GM12878 (cell line): ENCODE measurements around the gene KCNQ1. TPM values are rescaled to one million over a fixed set of nuclear protein-coding genes. Genes with fewer than 3 reads are reported as not detected.

Source experiments
- ATAC-seq: fragments of 200-7000 bp; cut with Tn5 transposase; 3 replicates; pipeline ENCODE4 v1.9.1; 2020; ENCODE audit warnings: mild to moderate bottlenecking, moderate library complexity
- BruUV-seq: library from RNA; stranded (reverse); fragments of 400-500 nt; replicated peaks from 2 replicates; lab custom pipeline; 2021; lab: Mats Ljungman, UMichigan
- CTCF ChIA-PET: fragments of 300-600 bp; sonication (Branson Sonifier 250); formaldehyde crosslinking; extraction: SDS; loops from one replicate; lab custom pipeline; 2021; ENCODE audit warnings: inconsistent platforms; lab: Yijun Ruan, JAX
- POLR2A ChIA-PET: fragments of 350-600 bp; formaldehyde crosslinking; extraction: SDS; loops from one replicate; lab custom pipeline; 2021; ENCODE audit warnings: inconsistent platforms; lab: Charles Lee
- RAD21 ChIA-PET: fragments of 300-600 bp; sonication (Branson Sonifier 250); formaldehyde crosslinking; loops from one replicate; lab custom pipeline; 2023; ENCODE audit warnings: antibody characterized with exemption; ENCODE audit not compliant: unreplicated experiment; lab: Charles Lee
- SMC1A ChIA-PET: fragments of 300-600 bp; sonication (Branson Sonifier 250); formaldehyde crosslinking; loops from one replicate; lab custom pipeline; 2023; ENCODE audit not compliant: unreplicated experiment, uncharacterized antibody; lab: Charles Lee
- DNase-seq: peaks from one replicate; pipeline ENCODE4 v3.0.0-alpha.2; 2011; ENCODE audit warnings: low read depth, low spot score
- FAIRE-seq: peaks from 3 replicates; lab custom pipeline; 2011; peaks lifted over from hg19 to GRCh38; lab: Jason Lieb, UNC
- H2AFZ ChIP-seq: 2 replicates; pipeline ENCODE4 v1.6.0; 2011; ENCODE audit warnings: low read depth, low read length, control low read depth; ENCODE audit not compliant: control insufficient read depth
- H3K27ac ChIP-seq: 2 replicates; pipeline ENCODE4 v1.5.1; 2011; ENCODE audit warnings: control low read depth; ENCODE audit not compliant: control insufficient read depth, insufficient read depth
- H3K27me3 ChIP-seq, 2 experiments: replicated peaks in 1 of 2; 2 replicates each; pipeline versions ENCODE4 v1.6.0 to v1.6.1; 2011; ENCODE audit warnings: low read length in 1 of 2; ENCODE audit not compliant: control insufficient read depth in 2 of 2, insufficient read depth in 2 of 2
- H3K36me3 ChIP-seq, 2 experiments: 2 replicates each; pipeline ENCODE4 v1.5.1; 2011; ENCODE audit warnings: low read length in 1 of 2; ENCODE audit not compliant: control insufficient read depth in 2 of 2, insufficient read depth in 2 of 2
- H3K4me1 ChIP-seq: 2 replicates; pipeline ENCODE4 v1.6.1; 2011; ENCODE audit warnings: mild to moderate bottlenecking, low read length, moderate library complexity, mixed read lengths; ENCODE audit not compliant: control insufficient read depth, insufficient read depth
- H3K4me2 ChIP-seq: 2 replicates; pipeline ENCODE4 v1.6.0; 2011; ENCODE audit warnings: control low read depth; ENCODE audit not compliant: control insufficient read depth, insufficient read depth
- H3K4me3 ChIP-seq: fragments of 200-600 bp; sonication (generic); 2 replicates; pipeline ENCODE4 v1.5.1; 2016
- H3K79me2 ChIP-seq: 2 replicates; pipeline ENCODE4 v1.6.0; 2011; ENCODE audit warnings: low read length; ENCODE audit not compliant: control insufficient read depth, insufficient read depth
- H3K9ac ChIP-seq: 2 replicates; pipeline ENCODE4 v1.8.0; 2011; ENCODE audit warnings: low read length, control low read depth, mixed read lengths; ENCODE audit not compliant: control insufficient read depth, insufficient read depth
- H3K9me3 ChIP-seq: replicated peaks from 3 replicates; pipeline ENCODE4 v1.5.1; 2011; ENCODE audit warnings: mild to moderate bottlenecking, low read length; ENCODE audit not compliant: control insufficient read depth, insufficient read depth
- H4K20me1 ChIP-seq: 2 replicates; pipeline ENCODE4 v1.6.0; 2011; ENCODE audit not compliant: control insufficient read depth, insufficient read depth
- ATF7 ChIP-seq: fragments of 450-650 bp; IDR thresholded peaks from 2 replicates; pipeline ENCODE4 v1.6.1; 2016; ENCODE audit warnings: low read depth, mild to moderate bottlenecking
- CHD2 ChIP-seq: IDR thresholded peaks from 2 replicates; pipeline ENCODE4 v1.6.1; 2011; ENCODE audit warnings: low read depth, low read length, improper control_type of control experiment, borderline replicate concordance
- CUX1 ChIP-seq: IDR thresholded peaks from 2 replicates; pipeline ENCODE4 v1.6.1; 2012; ENCODE audit warnings: improper control_type of control experiment, low read depth, low read length; ENCODE audit not compliant: insufficient replicate concordance
- FOXM1 ChIP-seq: IDR thresholded peaks from 2 replicates; pipeline ENCODE4 v1.6.1; 2012; ENCODE audit warnings: low read depth, mild to moderate bottlenecking, inconsistent platforms, low read length, moderate library complexity
- GABPA ChIP-seq: IDR thresholded peaks from 2 replicates; pipeline ENCODE4 v1.6.1; 2014; ENCODE audit warnings: antibody characterized with exemption, low read depth, mild to moderate bottlenecking, inconsistent platforms
- MXI1 ChIP-seq: fragments of 150-350 bp; IDR thresholded peaks from 2 replicates; pipeline ENCODE4 v1.6.1; 2011; ENCODE audit warnings: low read depth, mild to moderate bottlenecking, inconsistent platforms, low read length, improper control_type of control experiment
- MYB ChIP-seq: fragments of 150-350 bp; IDR thresholded peaks from 2 replicates; pipeline ENCODE4 v1.6.1; 2014; ENCODE audit warnings: mild to moderate bottlenecking, low read depth, low read length, borderline replicate concordance
- POLR2AphosphoS2 ChIP-seq: IDR thresholded peaks from 2 replicates; pipeline ENCODE4 v1.6.1; 2011; ENCODE audit warnings: low read depth, mild to moderate bottlenecking, low read length, improper control_type of control experiment, moderate library complexity
- RCOR1 ChIP-seq: conservative IDR thresholded peaks from 2 replicates; pipeline ENCODE4 v1.6.1; 2012; ENCODE audit warnings: low read depth, low read length, improper control_type of control experiment
- SKIL ChIP-seq: fragments of 450-650 bp; IDR thresholded peaks from 2 replicates; pipeline ENCODE4 v1.6.1; 2017; ENCODE audit warnings: mild to moderate bottlenecking, low read depth, inconsistent platforms; ENCODE audit not compliant: poor library complexity, severe bottlenecking
- SMAD5 ChIP-seq: IDR thresholded peaks from 2 replicates; pipeline ENCODE4 v1.6.1; 2016; ENCODE audit warnings: antibody characterized with exemption, low read depth
- SMARCA5 ChIP-seq: fragments of 450-650 bp; IDR thresholded peaks from 2 replicates; pipeline ENCODE4 v1.6.1; 2017; ENCODE audit warnings: mild to moderate bottlenecking
- SMC3 ChIP-seq: IDR thresholded peaks from 2 replicates; pipeline ENCODE4 v1.6.1; 2011; ENCODE audit warnings: low read length, improper control_type of control experiment, borderline replicate concordance
- SPI1 ChIP-seq: IDR thresholded peaks from 2 replicates; pipeline ENCODE4 v1.6.1; 2011; ENCODE audit warnings: low read depth, mild to moderate bottlenecking, low read length, moderate library complexity, borderline replicate concordance; ENCODE audit not compliant: insufficient read depth
- STAT1 ChIP-seq: fragments of 450-650 bp; conservative IDR thresholded peaks from 2 replicates; pipeline ENCODE4 v1.6.1; 2014; ENCODE audit warnings: antibody characterized with exemption, mild to moderate bottlenecking
- TARDBP ChIP-seq: IDR thresholded peaks from 2 replicates; pipeline ENCODE4 v1.6.1; 2016; ENCODE audit warnings: borderline replicate concordance
- TCF12 ChIP-seq: IDR thresholded peaks from 2 replicates; pipeline ENCODE4 v1.6.1; 2011; ENCODE audit warnings: low read depth, mild to moderate bottlenecking, low read length
- YY1 ChIP-seq: IDR thresholded peaks from 2 replicates; pipeline ENCODE4 v1.6.1; 2011; ENCODE audit warnings: low read depth, mild to moderate bottlenecking, low read length
- ZSCAN29 ChIP-seq: fragments of 450-650 bp; IDR thresholded peaks from 2 replicates; pipeline ENCODE4 v1.6.1; 2017; ENCODE audit warnings: mild to moderate bottlenecking, moderate library complexity
- ZZZ3 ChIP-seq: IDR thresholded peaks from 2 replicates; pipeline ENCODE4 v1.6.1; 2011; ENCODE audit warnings: low read depth; ENCODE audit not compliant: control insufficient read depth, insufficient read length
- WGBS: methylation state at CpG from one replicate; pipeline ENCODE4 v1.1.6; 2016; ENCODE audit warnings: low lambda C conversion rate; ENCODE audit not compliant: insufficient replicate concordance, insufficient coverage; ENCODE audit errors: missing lambda C conversion rate; 5-methylcytosine and 5-hydroxymethylcytosine counted together
- in situ Hi-C: fragments of 300-500 bp; cut with MboI; formaldehyde crosslinking; loops from 9 replicates; pipeline ENCODE4 v1.14.3; 2018; ENCODE audit warnings: mixed read lengths
- intact Hi-C: fragments of 100-400 bp; cut with micrococcal nuclease; formaldehyde crosslinking; loops from one replicate; pipeline ENCODE4 v1.14.2; 2022; ENCODE audit not compliant: unreplicated experiment
- polyA plus RNA-seq, 11 experiments: library from polyadenylated mRNA; depleted of rRNA in 4 of 11; unstranded in 6 of 11; stranded (reverse) in 5 of 11; fragments of >200 nt; fragmentation: Nextera tagmentation in 4 of 11; fragmentation: Illumina TruSeq in 1 of 11; extraction: Ambion mirVana in 4 of 11; extraction: Trizol in 1 of 11; gene quantifications; 1 replicate in 1 of 11; 2 replicates in 10 of 11; pipeline versions ENCODE4 v1.2.1 to v1.2.3, GENCODE V29; 2011 to 2016; ENCODE audit warnings: inconsistent platforms in 2 of 11, missing spikeins in 2 of 11, low read depth in 1 of 11
- total RNA-seq, 4 experiments: library from RNA; depleted of rRNA in 3 of 4; stranded (reverse); fragments of >200 nt in 3 of 4; fragmentation: Illumina TruSeq in 1 of 4; extraction: Trizol in 1 of 4; gene quantifications; 2 replicates each; pipeline versions ENCODE4 v1.2.1 to v1.2.3, GENCODE V29; 2013 to 2021

KCNQ1 gene
- total and polyA plus RNA-seq, 10 of the 15 experiments (the other 5 are each of a cell fraction or from before 2014, with no cell fraction given): 0.03 to 0.15 (median 0.12) TPM; not detected in 7

GRCh38 chr11:2813968-2814367, 369.2 kb downstream of the KCNQ1 start (continued):
- no peak for TF ChIP-seq ZZZ3
- no peak for TF ChIP-seq SMARCA5
- TF ChIP-seq FOXM1: no peak
- TF ChIP-seq SMAD5: no peak
- TF ChIP-seq STAT1: no peak
- TF ChIP-seq RCOR1: no peak
- no peak for TF ChIP-seq YY1
- TF ChIP-seq SPI1: no peak
- no peak for TF ChIP-seq POLR2AphosphoS2
- no peak for TF ChIP-seq MXI1
- TF ChIP-seq CHD2: no peak
- TF ChIP-seq TCF12: no peak
- TF ChIP-seq GABPA: no peak

GRCh38 chr11:2814751-2815150, 369.9 kb downstream of the KCNQ1 start:
- no TSS peak for BruUV-seq
- SMC1A ChIA-PET: no interaction called here
- RAD21 ChIA-PET: no interaction called here
- Histone ChIP-seq H3K79me2 (no peaks in the 10 kb centered on the region), H3K4me3 (no peak overlapping the region), H3K9me3 (peaks cover 3% of the 10 kb centered on the region; the same call in 1 of the 3 replicates), H4K20me1 (no peaks in the 10 kb centered on the region), H3K27ac (no peak overlapping the region), H3K9ac (no peak overlapping the region), H2AFZ (no peak overlapping the region), H3K27me3 (no peaks in the 10 kb centered on the region), H3K4me1 (no peaks in the 10 kb centered on the region), H3K4me2 (no peak overlapping the region), H3K36me3 (no peaks in the 10 kb centered on the region)
- WGBS: 6% methylated on average over 5 of the region's 5 CpGs
- CTCF ChIA-PET: no interaction called here
- ATAC-seq (no peak), FAIRE-seq (no peak), DNase-seq (no peak)
- intact Hi-C loops (no loop called here), in situ Hi-C loops (no loop called here)
- POLR2A ChIA-PET: no interaction called here
- TF ChIP-seq TARDBP (no peak), CUX1 (no peak), SMC3 (no peak), ZSCAN29 (no peak), SKIL (no peak), MYB (no peak), ATF7 (no peak)
